ENCODE measurements around the gene CIPC. TPM values are rescaled to one million over a fixed set of nuclear protein-coding genes. Genes with fewer than 3 reads are reported as not detected.

Gene CIPC
- total and polyA plus RNA-seq, 2 of the 13 experiments (the other 11 are each of a cell fraction or from before 2014, with no cell fraction given), result 7.6 to 13.9 TPM

DNA sequence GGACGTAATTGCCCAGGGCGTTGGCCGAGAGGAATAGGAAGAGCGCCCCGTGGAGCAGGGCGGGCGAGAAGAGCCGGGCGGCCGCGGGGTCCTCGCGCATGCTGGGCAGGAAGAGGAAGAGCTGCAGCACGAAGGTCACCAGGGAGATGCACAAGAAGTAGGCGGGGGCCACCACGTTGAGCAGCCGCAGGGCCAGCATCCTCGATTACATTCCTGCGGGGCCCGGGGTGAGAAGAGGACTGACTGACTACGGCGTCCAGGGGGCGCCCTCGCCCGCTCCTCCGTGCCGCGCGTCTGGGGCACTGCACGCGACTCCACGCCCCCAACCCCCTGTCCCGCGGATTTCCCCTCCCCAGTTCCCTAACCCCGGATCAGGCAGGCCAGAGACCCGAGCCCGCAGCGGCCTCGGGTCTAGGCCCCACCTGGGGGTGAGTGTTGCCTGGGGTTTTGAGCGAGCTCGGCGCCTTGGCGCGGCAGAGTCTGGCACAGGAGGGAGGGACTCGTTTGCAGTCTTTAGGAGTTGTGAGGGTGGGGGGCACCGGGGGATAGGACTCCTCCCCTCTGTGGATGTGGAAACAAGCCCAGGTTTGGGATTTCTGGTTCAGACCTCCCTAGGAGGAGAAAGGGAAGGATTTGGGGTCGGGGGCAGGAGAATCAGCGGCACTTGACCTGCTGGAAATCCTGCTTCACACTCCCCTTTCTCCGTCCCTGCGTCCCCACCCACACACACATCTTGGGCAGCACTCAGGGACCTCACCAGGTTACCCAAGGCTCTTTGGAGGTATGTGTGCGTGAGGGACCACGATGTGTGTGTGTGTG is 41.7 kb downstream of the CIPC start (continued):
- TF ChIP-seq, protein P1, sequence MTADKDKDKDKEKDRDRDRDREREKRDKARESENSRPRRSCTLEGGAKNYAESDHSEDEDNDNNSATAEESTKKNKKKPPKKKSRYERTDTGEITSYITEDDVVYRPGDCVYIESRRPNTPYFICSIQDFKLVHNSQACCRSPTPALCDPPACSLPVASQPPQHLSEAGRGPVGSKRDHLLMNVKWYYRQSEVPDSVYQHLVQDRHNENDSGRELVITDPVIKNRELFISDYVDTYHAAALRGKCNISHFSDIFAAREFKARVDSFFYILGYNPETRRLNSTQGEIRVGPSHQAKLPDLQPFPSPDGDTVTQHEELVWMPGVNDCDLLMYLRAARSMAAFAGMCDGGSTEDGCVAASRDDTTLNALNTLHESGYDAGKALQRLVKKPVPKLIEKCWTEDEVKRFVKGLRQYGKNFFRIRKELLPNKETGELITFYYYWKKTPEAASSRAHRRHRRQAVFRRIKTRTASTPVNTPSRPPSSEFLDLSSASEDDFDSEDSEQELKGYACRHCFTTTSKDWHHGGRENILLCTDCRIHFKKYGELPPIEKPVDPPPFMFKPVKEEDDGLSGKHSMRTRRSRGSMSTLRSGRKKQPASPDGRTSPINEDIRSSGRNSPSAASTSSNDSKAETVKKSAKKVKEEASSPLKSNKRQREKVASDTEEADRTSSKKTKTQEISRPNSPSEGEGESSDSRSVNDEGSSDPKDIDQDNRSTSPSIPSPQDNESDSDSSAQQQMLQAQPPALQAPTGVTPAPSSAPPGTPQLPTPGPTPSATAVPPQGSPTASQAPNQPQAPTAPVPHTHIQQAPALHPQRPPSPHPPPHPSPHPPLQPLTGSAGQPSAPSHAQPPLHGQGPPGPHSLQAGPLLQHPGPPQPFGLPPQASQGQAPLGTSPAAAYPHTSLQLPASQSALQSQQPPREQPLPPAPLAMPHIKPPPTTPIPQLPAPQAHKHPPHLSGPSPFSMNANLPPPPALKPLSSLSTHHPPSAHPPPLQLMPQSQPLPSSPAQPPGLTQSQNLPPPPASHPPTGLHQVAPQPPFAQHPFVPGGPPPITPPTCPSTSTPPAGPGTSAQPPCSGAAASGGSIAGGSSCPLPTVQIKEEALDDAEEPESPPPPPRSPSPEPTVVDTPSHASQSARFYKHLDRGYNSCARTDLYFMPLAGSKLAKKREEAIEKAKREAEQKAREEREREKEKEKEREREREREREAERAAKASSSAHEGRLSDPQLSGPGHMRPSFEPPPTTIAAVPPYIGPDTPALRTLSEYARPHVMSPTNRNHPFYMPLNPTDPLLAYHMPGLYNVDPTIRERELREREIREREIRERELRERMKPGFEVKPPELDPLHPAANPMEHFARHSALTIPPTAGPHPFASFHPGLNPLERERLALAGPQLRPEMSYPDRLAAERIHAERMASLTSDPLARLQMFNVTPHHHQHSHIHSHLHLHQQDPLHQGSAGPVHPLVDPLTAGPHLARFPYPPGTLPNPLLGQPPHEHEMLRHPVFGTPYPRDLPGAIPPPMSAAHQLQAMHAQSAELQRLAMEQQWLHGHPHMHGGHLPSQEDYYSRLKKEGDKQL (CRISPR knock-in tag; IDR thresholded peaks at IDR 0.05; ENCODE audit: low read depth), result no peak
- TF ChIP-seq, protein P2, sequence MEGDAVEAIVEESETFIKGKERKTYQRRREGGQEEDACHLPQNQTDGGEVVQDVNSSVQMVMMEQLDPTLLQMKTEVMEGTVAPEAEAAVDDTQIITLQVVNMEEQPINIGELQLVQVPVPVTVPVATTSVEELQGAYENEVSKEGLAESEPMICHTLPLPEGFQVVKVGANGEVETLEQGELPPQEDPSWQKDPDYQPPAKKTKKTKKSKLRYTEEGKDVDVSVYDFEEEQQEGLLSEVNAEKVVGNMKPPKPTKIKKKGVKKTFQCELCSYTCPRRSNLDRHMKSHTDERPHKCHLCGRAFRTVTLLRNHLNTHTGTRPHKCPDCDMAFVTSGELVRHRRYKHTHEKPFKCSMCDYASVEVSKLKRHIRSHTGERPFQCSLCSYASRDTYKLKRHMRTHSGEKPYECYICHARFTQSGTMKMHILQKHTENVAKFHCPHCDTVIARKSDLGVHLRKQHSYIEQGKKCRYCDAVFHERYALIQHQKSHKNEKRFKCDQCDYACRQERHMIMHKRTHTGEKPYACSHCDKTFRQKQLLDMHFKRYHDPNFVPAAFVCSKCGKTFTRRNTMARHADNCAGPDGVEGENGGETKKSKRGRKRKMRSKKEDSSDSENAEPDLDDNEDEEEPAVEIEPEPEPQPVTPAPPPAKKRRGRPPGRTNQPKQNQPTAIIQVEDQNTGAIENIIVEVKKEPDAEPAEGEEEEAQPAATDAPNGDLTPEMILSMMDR (CRISPR knock-in tag; IDR thresholded peaks at IDR 0.05), result peak; percentile 76
- peak; percentile 37; the same call in 1 of the 2 replicates for TF ChIP-seq BCL6 (CRISPR knock-in tag; IDR thresholded peaks at IDR 0.05)
- 0 out of 2 replicates have a peak, but pooled peaks have one; percentile 36 for TF ChIP-seq ZNF777 (CRISPR knock-in tag; IDR thresholded peaks at IDR 0.05)
- TF ChIP-seq ZNF207 (IDR thresholded peaks at IDR 0.05; ENCODE audit: borderline replicate concordance), result no peak
- no peak for TF ChIP-seq ZFP36L1 (CRISPR knock-in tag; IDR thresholded peaks at IDR 0.05)
- no peak for TF ChIP-seq ETV6 (CRISPR knock-in tag; conservative IDR thresholded peaks at IDR 0.05)
- no peak for TF ChIP-seq KDM5B (CRISPR knock-in tag; IDR thresholded peaks at IDR 0.05; ENCODE audit: borderline replicate concordance)
- TF ChIP-seq, protein P3, sequence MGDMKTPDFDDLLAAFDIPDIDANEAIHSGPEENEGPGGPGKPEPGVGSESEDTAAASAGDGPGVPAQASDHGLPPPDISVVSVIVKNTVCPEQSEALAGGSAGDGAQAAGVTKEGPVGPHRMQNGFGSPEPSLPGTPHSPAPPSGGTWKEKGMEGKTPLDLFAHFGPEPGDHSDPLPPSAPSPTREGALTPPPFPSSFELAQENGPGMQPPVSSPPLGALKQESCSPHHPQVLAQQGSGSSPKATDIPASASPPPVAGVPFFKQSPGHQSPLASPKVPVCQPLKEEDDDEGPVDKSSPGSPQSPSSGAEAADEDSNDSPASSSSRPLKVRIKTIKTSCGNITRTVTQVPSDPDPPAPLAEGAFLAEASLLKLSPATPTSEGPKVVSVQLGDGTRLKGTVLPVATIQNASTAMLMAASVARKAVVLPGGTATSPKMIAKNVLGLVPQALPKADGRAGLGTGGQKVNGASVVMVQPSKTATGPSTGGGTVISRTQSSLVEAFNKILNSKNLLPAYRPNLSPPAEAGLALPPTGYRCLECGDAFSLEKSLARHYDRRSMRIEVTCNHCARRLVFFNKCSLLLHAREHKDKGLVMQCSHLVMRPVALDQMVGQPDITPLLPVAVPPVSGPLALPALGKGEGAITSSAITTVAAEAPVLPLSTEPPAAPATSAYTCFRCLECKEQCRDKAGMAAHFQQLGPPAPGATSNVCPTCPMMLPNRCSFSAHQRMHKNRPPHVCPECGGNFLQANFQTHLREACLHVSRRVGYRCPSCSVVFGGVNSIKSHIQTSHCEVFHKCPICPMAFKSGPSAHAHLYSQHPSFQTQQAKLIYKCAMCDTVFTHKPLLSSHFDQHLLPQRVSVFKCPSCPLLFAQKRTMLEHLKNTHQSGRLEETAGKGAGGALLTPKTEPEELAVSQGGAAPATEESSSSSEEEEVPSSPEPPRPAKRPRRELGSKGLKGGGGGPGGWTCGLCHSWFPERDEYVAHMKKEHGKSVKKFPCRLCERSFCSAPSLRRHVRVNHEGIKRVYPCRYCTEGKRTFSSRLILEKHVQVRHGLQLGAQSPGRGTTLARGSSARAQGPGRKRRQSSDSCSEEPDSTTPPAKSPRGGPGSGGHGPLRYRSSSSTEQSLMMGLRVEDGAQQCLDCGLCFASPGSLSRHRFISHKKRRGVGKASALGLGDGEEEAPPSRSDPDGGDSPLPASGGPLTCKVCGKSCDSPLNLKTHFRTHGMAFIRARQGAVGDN (CRISPR knock-in tag; IDR thresholded peaks at IDR 0.05), result peak; percentile 35
- no peak for TF ChIP-seq ZSCAN30 (CRISPR knock-in tag; IDR thresholded peaks at IDR 0.05)
- TF ChIP-seq, protein P4, sequence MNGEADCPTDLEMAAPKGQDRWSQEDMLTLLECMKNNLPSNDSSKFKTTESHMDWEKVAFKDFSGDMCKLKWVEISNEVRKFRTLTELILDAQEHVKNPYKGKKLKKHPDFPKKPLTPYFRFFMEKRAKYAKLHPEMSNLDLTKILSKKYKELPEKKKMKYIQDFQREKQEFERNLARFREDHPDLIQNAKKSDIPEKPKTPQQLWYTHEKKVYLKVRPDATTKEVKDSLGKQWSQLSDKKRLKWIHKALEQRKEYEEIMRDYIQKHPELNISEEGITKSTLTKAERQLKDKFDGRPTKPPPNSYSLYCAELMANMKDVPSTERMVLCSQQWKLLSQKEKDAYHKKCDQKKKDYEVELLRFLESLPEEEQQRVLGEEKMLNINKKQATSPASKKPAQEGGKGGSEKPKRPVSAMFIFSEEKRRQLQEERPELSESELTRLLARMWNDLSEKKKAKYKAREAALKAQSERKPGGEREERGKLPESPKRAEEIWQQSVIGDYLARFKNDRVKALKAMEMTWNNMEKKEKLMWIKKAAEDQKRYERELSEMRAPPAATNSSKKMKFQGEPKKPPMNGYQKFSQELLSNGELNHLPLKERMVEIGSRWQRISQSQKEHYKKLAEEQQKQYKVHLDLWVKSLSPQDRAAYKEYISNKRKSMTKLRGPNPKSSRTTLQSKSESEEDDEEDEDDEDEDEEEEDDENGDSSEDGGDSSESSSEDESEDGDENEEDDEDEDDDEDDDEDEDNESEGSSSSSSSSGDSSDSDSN (CRISPR knock-in tag; IDR thresholded peaks at IDR 0.05), result 0 out of 2 replicates have a peak, but pooled peaks have one; percentile 27
- no peak for TF ChIP-seq POLR2AphosphoS2 (IDR thresholded peaks at IDR 0.05; ENCODE audit: low read depth, low read length)
- TF ChIP-seq STAG1 (CRISPR knock-in tag; IDR thresholded peaks at IDR 0.05), result peak; percentile 72
- peak; percentile 47 for TF ChIP-seq XRCC5 (optimal IDR thresholded peaks at IDR 0.05; ENCODE audit: low read length)
- no peak for TF ChIP-seq KAT2B (IDR thresholded peaks at IDR 0.05; ENCODE audit: borderline replicate concordance, low read depth, low read length)
